ENCODE measurements around the gene LAMTOR3. TPM values are rescaled to one million over a fixed set of nuclear protein-coding genes. Genes with fewer than 3 reads are reported as not detected.

Gene LAMTOR3
- polyA plus RNA-seq, 1 of the 3 experiments (the other 2 are of a cell fraction) = 20.8 TPM

DNA sequence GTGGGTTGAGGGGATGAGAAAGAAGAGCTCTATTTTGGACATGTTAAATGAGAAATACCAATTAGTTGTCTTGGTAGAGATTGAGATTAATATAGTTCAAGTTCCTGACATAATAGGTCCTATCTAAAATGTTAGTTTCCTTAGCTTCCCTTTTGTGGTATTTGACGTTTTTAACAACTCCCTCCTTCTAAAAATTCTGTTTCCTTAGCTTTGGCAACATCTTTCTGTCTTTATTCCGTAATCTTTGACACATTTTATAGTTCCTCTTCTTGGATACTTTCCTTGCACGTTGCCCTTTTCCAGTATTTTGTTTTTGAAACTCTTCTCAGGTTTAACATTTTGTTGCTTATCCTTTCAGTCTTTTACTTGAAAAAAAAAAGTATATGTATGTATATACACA is 36.9 kb downstream of the LAMTOR3 start (continued):
- TF ChIP-seq, protein P1, sequence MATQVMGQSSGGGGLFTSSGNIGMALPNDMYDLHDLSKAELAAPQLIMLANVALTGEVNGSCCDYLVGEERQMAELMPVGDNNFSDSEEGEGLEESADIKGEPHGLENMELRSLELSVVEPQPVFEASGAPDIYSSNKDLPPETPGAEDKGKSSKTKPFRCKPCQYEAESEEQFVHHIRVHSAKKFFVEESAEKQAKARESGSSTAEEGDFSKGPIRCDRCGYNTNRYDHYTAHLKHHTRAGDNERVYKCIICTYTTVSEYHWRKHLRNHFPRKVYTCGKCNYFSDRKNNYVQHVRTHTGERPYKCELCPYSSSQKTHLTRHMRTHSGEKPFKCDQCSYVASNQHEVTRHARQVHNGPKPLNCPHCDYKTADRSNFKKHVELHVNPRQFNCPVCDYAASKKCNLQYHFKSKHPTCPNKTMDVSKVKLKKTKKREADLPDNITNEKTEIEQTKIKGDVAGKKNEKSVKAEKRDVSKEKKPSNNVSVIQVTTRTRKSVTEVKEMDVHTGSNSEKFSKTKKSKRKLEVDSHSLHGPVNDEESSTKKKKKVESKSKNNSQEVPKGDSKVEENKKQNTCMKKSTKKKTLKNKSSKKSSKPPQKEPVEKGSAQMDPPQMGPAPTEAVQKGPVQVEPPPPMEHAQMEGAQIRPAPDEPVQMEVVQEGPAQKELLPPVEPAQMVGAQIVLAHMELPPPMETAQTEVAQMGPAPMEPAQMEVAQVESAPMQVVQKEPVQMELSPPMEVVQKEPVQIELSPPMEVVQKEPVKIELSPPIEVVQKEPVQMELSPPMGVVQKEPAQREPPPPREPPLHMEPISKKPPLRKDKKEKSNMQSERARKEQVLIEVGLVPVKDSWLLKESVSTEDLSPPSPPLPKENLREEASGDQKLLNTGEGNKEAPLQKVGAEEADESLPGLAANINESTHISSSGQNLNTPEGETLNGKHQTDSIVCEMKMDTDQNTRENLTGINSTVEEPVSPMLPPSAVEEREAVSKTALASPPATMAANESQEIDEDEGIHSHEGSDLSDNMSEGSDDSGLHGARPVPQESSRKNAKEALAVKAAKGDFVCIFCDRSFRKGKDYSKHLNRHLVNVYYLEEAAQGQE (IDR thresholded peaks at IDR 0.05; ENCODE audit: low read depth, low read length) = no peak
- TF ChIP-seq NRF1 (IDR thresholded peaks at IDR 0.05; ENCODE audit: low read depth, low read length) = no peak
- TF ChIP-seq EZH2phosphoT487 (IDR thresholded peaks at IDR 0.05; ENCODE audit: borderline replicate concordance, low read depth) = no peak

DNA sequence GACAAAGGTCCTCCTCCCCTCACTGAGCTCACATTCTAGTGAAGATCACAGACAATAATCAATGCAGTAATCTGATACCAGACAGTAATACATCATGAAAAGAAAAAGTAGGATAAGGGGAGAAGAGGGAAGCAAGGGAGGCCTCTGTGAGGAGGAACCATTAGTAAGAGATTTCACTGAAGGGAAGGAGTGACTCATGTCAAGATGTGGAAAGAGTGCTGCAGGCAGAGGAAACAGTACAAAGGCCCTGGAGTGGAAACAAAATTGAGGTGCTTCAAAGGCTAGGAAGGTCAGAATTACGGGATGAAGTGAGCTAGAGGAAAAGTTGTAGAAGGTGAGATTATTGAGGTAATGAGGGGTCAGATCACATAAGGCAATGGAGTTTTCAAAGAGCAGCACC is 38.1 kb downstream of the LAMTOR3 start:
- no peaks in the 10 kb centered on the region for H3K79me2 ChIP-seq (ENCODE audit: insufficient read depth)
- H3K9me2 ChIP-seq = no peaks in the 10 kb centered on the region
- TF ChIP-seq RAD21 (IDR thresholded peaks at IDR 0.05; ENCODE audit: low read length) (no peak), EZH2phosphoT487 (IDR thresholded peaks at IDR 0.05; ENCODE audit: borderline replicate concordance, low read depth) (no peak), SIN3A (IDR thresholded peaks at IDR 0.05; ENCODE audit: borderline replicate concordance, low read depth, low read length) (no peak), RFX5 (IDR thresholded peaks at IDR 0.05; ENCODE audit: low read length) (no peak), FOXM1 (IDR thresholded peaks at IDR 0.05; ENCODE audit: low read depth) (no peak), MEF2A (IDR thresholded peaks at IDR 0.05; ENCODE audit: borderline replicate concordance, low read depth) (no peak), FOSL2 (IDR thresholded peaks at IDR 0.05; ENCODE audit: borderline replicate concordance, low read depth) (no peak), MXI1 (IDR thresholded peaks at IDR 0.05; ENCODE audit: low read depth, low read length) (no peak), RCOR1 (IDR thresholded peaks at IDR 0.05; ENCODE audit: low read length) (no peak)
- TF ChIP-seq, protein P1 (IDR thresholded peaks at IDR 0.05; ENCODE audit: low read depth, low read length) = no peak
- TF ChIP-seq, protein P2, sequence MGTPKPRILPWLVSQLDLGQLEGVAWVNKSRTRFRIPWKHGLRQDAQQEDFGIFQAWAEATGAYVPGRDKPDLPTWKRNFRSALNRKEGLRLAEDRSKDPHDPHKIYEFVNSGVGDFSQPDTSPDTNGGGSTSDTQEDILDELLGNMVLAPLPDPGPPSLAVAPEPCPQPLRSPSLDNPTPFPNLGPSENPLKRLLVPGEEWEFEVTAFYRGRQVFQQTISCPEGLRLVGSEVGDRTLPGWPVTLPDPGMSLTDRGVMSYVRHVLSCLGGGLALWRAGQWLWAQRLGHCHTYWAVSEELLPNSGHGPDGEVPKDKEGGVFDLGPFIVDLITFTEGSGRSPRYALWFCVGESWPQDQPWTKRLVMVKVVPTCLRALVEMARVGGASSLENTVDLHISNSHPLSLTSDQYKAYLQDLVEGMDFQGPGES (IDR thresholded peaks at IDR 0.05; ENCODE audit: low read depth, low read length) = no peak
- no peak overlapping the region for H2AFZ ChIP-seq (ENCODE audit: low read depth)
- 52% methylated on average over 1 of the region's 1 CpG for WGBS (ENCODE audit: low lambda C conversion rate)
- no peak overlapping the region for H3K27ac ChIP-seq (ENCODE audit: low read depth in 2 of 2, low read length in 1 of 2)
- H3K27me3 ChIP-seq (ENCODE audit: insufficient read depth) = no peaks in the 10 kb centered on the region
- DNase-seq = no peak
- H3K36me3 ChIP-seq (replicated peaks in 1 of 2; ENCODE audit: control insufficient read depth in 1 of 2, insufficient read depth in 2 of 2, low read length in 1 of 2) = no peaks in the 10 kb centered on the region
- H4K20me1 ChIP-seq (ENCODE audit: insufficient read depth) = no peaks in the 10 kb centered on the region
- ChIA-PET POLR2A (no interaction called here), CTCF (interaction anchor here (1.8 kb wide), 1 partner anchor 29 kb away, joined by 4 read pairs; no protein-coding TSS in a partner anchor)
- no peaks in the 10 kb centered on the region; a peak in 1 of 4 replicates for H3K4me1 ChIP-seq (ENCODE audit: control insufficient read depth in 1 of 2, insufficient read depth in 2 of 2, low read depth in 1 of 2, low read length in 1 of 2)
- no peaks in the 10 kb centered on the region for H3F3A ChIP-seq (replicated peaks; ENCODE audit: insufficient read depth)
- no peaks in the 10 kb centered on the region for H3K9me3 ChIP-seq
- no peak overlapping the region for H3K9ac ChIP-seq
- no peak overlapping the region for H3K4me2 ChIP-seq
- H3K4me3 ChIP-seq (ENCODE audit: low read depth in 2 of 2, low read length in 1 of 2) = no peak overlapping the region

All from SK-N-SH (cell line).